ENCODE data around the gene CRISPLD2. TPM values are rescaled to one million over a fixed set of nuclear protein-coding genes. Genes with fewer than 3 reads are reported as not detected.

Gene CRISPLD2
- polyA plus RNA-seq, 1 donor from 2014 or later, result 0.06 TPM

DNA sequence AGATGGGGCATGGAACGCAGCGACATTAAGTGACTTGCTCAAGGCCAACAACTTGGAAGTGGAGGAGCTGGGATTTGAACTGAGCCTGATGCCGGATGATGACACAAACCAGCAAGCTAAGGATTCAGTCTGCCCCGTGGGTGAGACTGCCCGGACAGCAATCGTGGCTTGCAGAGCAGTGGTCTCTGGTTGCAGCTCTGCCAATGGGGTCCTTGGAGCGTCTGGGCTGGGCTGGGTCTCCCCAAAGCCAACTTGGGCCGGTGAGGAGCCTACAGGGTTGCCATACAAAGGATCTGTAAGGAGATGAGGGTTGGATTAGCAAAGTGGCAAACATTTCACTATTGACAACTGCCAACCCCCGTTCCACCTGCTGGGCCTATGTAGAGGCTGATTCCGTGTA is 2.6 kb upstream of the CRISPLD2 start:
- H3F3A ChIP-seq (ENCODE audit: insufficient read depth, low read length, poor library complexity, severe bottlenecking), result no peaks in the 10 kb centered on the region
- H3K27ac ChIP-seq (ENCODE audit: low read length), result no peak overlapping the region
- H3K9ac ChIP-seq (ENCODE audit: low read length), result no peak overlapping the region
- no peaks in the 10 kb centered on the region for H4K20me1 ChIP-seq (ENCODE audit: insufficient read depth)
- H3K9me3 ChIP-seq (ENCODE audit: low read length), result no peaks in the 10 kb centered on the region
- no peaks in the 10 kb centered on the region for H3K79me2 ChIP-seq (replicated peaks; ENCODE audit: insufficient read depth, low read length)
- TF ChIP-seq, protein P1, sequence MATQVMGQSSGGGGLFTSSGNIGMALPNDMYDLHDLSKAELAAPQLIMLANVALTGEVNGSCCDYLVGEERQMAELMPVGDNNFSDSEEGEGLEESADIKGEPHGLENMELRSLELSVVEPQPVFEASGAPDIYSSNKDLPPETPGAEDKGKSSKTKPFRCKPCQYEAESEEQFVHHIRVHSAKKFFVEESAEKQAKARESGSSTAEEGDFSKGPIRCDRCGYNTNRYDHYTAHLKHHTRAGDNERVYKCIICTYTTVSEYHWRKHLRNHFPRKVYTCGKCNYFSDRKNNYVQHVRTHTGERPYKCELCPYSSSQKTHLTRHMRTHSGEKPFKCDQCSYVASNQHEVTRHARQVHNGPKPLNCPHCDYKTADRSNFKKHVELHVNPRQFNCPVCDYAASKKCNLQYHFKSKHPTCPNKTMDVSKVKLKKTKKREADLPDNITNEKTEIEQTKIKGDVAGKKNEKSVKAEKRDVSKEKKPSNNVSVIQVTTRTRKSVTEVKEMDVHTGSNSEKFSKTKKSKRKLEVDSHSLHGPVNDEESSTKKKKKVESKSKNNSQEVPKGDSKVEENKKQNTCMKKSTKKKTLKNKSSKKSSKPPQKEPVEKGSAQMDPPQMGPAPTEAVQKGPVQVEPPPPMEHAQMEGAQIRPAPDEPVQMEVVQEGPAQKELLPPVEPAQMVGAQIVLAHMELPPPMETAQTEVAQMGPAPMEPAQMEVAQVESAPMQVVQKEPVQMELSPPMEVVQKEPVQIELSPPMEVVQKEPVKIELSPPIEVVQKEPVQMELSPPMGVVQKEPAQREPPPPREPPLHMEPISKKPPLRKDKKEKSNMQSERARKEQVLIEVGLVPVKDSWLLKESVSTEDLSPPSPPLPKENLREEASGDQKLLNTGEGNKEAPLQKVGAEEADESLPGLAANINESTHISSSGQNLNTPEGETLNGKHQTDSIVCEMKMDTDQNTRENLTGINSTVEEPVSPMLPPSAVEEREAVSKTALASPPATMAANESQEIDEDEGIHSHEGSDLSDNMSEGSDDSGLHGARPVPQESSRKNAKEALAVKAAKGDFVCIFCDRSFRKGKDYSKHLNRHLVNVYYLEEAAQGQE (IDR thresholded peaks at IDR 0.05; ENCODE audit: borderline replicate concordance), result no peak
- TF ChIP-seq, protein P2, sequence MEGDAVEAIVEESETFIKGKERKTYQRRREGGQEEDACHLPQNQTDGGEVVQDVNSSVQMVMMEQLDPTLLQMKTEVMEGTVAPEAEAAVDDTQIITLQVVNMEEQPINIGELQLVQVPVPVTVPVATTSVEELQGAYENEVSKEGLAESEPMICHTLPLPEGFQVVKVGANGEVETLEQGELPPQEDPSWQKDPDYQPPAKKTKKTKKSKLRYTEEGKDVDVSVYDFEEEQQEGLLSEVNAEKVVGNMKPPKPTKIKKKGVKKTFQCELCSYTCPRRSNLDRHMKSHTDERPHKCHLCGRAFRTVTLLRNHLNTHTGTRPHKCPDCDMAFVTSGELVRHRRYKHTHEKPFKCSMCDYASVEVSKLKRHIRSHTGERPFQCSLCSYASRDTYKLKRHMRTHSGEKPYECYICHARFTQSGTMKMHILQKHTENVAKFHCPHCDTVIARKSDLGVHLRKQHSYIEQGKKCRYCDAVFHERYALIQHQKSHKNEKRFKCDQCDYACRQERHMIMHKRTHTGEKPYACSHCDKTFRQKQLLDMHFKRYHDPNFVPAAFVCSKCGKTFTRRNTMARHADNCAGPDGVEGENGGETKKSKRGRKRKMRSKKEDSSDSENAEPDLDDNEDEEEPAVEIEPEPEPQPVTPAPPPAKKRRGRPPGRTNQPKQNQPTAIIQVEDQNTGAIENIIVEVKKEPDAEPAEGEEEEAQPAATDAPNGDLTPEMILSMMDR (IDR thresholded peaks at IDR 0.05; ENCODE audit: poor library complexity, severe bottlenecking), result no peak
- TF ChIP-seq RAD21 (conservative IDR thresholded peaks at IDR 0.05) (no peak), MXI1 (conservative IDR thresholded peaks at IDR 0.05; ENCODE audit: poor library complexity, severe bottlenecking) (no peak), POLR2AphosphoS5 (IDR thresholded peaks at IDR 0.05) (no peak), EZH2 (IDR thresholded peaks at IDR 0.05; ENCODE audit: borderline replicate concordance, insufficient read depth, low read length, poor library complexity, severe bottlenecking) (no peak), TAF1 (IDR thresholded peaks at IDR 0.05; ENCODE audit: low read depth) (no peak), EP300 (conservative IDR thresholded peaks at IDR 0.05; ENCODE audit: poor library complexity, severe bottlenecking) (no peak), SMC3 (conservative IDR thresholded peaks at IDR 0.05; ENCODE audit: poor library complexity) (no peak)
- H3K36me3 ChIP-seq (ENCODE audit: insufficient read depth, low read length), result no peaks in the 10 kb centered on the region
- H2AFZ ChIP-seq (ENCODE audit: low read depth, low read length), result no peak overlapping the region
- H3K9me2 ChIP-seq (ENCODE audit: insufficient read depth, low read length), result no peaks in the 10 kb centered on the region
- H3K4me3 ChIP-seq (ENCODE audit: low read length), result no peak overlapping the region
- peaks cover 23% of the 10 kb centered on the region for H3K27me3 ChIP-seq (ENCODE audit: insufficient read depth, low read depth, low read length)
- H3K4me2 ChIP-seq (ENCODE audit: low read length), result no peak overlapping the region

DNA sequence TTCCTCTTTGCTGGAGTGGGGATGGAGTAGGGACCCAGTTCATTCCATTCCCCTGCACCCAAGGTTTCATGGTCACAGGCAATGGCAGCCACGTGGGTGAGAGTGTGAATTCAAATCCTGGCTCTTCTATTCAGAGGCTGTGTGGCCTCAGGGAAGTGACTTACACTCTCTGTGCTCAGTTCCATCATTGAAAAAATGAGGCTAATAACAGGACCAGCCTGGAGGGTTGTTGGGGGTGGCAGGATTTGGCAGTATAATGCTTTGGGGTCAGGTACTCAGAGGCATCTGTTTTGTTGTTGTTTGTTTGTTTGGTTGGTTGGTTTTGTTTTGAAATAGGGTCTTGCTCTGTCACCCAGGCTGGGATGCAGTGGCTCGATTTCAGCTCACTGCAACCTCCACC is 2.2 kb upstream of the CRISPLD2 start:
- Histone ChIP-seq H3K27me3 (ENCODE audit: insufficient read depth, low read depth, low read length) (peaks cover 23% of the 10 kb centered on the region), H4K20me1 (ENCODE audit: insufficient read depth) (no peaks in the 10 kb centered on the region), H3K79me2 (replicated peaks; ENCODE audit: insufficient read depth, low read length) (no peaks in the 10 kb centered on the region), H3F3A (ENCODE audit: insufficient read depth, low read length, poor library complexity, severe bottlenecking) (no peaks in the 10 kb centered on the region), H3K4me2 (ENCODE audit: low read length) (no peak overlapping the region), H3K27ac (ENCODE audit: low read length) (no peak overlapping the region), H2AFZ (ENCODE audit: low read depth, low read length) (no peak overlapping the region), H3K9me2 (ENCODE audit: insufficient read depth, low read length) (no peaks in the 10 kb centered on the region), H3K36me3 (ENCODE audit: insufficient read depth, low read length) (no peaks in the 10 kb centered on the region), H3K4me3 (ENCODE audit: low read length) (no peak overlapping the region), H3K9ac (ENCODE audit: low read length) (no peak overlapping the region), H3K9me3 (ENCODE audit: low read length) (no peaks in the 10 kb centered on the region)
- TF ChIP-seq EP300 (conservative IDR thresholded peaks at IDR 0.05; ENCODE audit: poor library complexity, severe bottlenecking) (no peak), EZH2 (IDR thresholded peaks at IDR 0.05; ENCODE audit: borderline replicate concordance, insufficient read depth, low read length, poor library complexity, severe bottlenecking) (no peak), SMC3 (conservative IDR thresholded peaks at IDR 0.05; ENCODE audit: poor library complexity) (no peak)
